ENCODE measurements around the gene PPM1D.

DNA sequence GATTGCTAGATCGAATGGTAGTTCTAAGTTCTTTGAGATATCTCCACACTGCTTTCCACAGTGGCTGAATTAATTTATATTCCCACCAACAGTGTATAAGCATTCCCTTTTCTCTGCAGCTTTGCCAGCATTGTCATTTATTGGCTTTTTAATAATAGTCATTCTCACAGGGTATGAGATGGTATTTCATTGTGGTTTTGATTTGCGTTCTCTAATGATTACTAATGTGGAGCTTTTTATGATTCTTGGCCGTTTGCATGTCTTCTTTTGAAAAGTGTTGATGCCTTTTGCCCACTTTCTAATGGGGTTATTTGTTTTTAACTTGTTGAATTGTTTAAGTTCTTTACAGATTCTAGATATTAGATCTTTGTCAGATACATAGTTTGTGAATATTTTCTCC, 41.1 kb downstream of the PPM1D start:
- TF ChIP-seq, protein P1, sequence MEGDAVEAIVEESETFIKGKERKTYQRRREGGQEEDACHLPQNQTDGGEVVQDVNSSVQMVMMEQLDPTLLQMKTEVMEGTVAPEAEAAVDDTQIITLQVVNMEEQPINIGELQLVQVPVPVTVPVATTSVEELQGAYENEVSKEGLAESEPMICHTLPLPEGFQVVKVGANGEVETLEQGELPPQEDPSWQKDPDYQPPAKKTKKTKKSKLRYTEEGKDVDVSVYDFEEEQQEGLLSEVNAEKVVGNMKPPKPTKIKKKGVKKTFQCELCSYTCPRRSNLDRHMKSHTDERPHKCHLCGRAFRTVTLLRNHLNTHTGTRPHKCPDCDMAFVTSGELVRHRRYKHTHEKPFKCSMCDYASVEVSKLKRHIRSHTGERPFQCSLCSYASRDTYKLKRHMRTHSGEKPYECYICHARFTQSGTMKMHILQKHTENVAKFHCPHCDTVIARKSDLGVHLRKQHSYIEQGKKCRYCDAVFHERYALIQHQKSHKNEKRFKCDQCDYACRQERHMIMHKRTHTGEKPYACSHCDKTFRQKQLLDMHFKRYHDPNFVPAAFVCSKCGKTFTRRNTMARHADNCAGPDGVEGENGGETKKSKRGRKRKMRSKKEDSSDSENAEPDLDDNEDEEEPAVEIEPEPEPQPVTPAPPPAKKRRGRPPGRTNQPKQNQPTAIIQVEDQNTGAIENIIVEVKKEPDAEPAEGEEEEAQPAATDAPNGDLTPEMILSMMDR (IDR thresholded peaks at IDR 0.05) = no peak
- TF ChIP-seq ZFX (IDR thresholded peaks at IDR 0.05; ENCODE audit: borderline replicate concordance) = no peak

All from 22Rv1 (cell line).